ENCODE data around the gene SYNGR3.
A peak's percentile ranks its signal among the peaks of the same experiment; 100 is the strongest.
"Not testable (repeated sequence)": the region's sequence is repeated elsewhere in the genome, so short reads cannot be mapped to it uniquely, and the experiment has no call there.

SYNGR3 gene

GRCh38 chr16:1989209-1990100 lies at the start of gene SYNGR3:
SYNGR3 (plus strand) TSS chr16:1989970; CDS start chr16:1990103, 133 bp downstream.
- no peak for DNase-seq

DNA sequence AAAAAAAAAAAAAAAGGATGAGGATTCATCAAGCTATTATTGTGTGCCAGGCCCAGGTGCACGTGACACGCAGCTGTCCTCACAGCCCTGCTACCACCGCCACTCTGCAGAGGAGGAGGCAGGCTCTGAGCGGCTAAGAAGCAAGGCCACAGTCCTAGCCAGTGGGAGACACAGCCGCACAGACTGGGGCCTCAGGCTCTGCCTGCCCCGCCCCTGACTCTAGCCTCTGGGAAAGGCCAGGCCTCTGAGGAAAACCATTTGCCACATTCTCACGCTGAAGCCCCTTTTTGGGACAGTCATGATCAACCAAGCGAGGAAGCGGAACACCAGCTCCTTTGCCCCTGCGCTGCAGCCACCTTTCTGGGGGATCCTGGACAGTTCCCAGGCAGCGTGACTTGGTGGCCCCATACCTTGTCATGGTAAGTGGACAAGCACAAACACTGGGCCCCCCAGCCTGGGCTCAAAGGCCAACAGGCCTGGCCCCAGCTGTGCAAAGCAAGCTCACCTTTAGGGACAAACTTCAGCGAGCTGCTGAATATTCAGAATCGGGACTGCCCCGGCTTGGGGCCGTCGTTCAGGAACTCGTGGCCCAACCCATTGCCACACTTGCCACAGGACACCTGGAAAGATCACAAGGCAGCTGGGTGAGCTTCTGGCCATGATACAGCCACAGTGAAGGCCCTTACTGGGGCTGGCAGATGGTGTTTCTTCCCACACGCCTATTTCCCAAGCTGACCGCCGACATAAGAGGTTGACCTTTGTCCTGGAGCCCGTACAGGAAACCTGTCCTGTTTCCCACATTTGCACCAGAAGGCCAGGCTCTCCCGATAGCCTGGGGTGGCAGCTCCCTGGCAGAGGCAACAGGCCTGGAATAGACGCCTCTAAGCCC lies 49.3 kb upstream of the SYNGR3 start:
- no peak for DNase-seq

GRCh38 chr16:1941162-1942046 lies 48.4 kb upstream of the SYNGR3 start:
- no peak for DNase-seq

- DNase-seq, result no peak
Observed at GRCh38 chr16:1942047-1942809, 47.5 kb upstream of the SYNGR3 start.

DNA sequence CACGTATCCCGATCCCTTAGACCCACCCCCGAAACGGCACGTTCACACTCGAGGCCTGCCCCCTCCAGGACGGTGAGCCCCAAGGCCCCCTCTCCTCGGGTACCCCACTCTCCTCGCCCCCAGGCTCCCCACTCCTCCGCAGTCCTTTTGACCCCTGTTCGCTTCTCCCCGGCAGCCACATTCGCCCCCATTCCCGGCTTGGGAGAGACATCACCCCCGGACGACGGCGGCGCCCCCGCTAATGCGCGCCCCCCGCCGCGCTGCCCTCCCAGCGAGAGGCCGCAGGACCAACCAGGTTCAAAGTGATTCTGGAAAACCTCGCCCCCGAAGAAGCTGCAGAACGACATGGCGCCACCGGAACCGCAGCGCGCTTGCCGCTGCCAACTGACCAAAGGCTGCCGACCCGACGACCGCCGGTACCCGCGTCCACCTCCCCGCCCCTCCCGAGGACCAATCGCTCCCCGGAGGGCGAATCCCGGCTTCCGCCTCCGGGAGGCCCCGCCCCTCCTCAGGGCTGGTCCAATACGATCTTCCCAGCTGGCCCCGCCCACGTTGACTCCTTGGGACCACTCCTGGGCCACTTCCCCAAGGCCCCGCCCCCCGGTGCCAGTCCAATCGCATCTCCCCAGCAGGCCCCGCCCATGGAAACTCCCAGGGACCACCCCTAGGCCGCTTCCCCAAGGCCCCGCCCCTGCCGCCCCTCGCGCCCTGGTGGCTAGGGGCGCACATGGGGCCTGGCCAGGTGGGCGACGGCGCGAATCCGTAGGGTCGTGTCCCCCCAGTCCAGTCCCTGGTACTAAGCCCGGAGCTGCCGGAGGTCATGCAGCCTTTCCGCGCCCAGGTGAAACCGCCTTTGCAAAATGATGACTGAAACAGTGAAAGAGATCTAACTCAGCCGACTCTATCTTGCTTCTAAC lies 46.7 kb upstream of the SYNGR3 start, which contains the start of gene MSRB1:
Gene MSRB1, minus strand, starts transcription at position 390 of the 917 bp plus-strand sequence. Its CDS starts 43 bp downstream, at position 347.
- DNase-seq, result peak; percentile 99

- no peak for DNase-seq
Observed at GRCh38 chr16:1944612-1945199, 45.1 kb upstream of the SYNGR3 start.

DNA sequence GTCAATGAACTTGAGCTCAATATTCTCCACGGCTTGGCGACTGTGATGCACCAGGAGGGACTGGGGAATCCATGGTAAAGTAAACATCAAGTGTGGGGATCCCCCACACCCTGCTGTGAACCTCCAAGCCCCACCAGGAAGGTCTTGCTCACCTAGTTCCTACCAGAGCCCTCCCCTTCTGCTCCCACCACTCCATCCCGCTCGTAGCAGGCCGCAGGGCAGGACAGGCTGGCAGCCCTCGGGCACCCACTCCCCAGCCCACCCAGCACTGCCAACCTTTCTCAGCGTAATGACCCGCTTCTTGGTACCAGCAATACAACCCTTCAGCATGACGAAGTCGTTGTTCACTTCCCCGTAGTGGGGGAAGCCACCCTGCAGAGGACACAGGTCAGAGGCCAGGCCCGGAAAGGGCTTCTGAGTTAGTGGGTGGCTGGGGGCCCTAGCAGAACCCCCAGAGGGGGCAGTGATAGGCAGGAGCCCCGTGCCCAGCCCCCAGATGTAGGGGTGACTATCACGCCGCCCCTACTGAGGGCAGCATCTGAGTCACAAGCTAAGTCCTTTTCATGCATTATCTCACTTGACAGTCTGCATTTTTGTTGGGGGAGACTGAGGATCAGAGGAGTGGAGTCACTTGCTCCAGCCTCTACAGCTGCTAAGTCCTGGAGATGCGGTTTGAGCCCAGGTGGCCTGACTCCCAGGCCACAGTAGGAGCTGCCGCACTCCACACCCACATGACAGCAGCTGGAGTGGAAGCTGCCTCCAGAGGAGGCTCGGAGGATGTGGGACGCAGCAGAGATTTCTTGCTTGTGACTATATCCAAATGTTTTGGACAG lies 44.0 kb upstream of the SYNGR3 start:
- no peak for DNase-seq

DNA sequence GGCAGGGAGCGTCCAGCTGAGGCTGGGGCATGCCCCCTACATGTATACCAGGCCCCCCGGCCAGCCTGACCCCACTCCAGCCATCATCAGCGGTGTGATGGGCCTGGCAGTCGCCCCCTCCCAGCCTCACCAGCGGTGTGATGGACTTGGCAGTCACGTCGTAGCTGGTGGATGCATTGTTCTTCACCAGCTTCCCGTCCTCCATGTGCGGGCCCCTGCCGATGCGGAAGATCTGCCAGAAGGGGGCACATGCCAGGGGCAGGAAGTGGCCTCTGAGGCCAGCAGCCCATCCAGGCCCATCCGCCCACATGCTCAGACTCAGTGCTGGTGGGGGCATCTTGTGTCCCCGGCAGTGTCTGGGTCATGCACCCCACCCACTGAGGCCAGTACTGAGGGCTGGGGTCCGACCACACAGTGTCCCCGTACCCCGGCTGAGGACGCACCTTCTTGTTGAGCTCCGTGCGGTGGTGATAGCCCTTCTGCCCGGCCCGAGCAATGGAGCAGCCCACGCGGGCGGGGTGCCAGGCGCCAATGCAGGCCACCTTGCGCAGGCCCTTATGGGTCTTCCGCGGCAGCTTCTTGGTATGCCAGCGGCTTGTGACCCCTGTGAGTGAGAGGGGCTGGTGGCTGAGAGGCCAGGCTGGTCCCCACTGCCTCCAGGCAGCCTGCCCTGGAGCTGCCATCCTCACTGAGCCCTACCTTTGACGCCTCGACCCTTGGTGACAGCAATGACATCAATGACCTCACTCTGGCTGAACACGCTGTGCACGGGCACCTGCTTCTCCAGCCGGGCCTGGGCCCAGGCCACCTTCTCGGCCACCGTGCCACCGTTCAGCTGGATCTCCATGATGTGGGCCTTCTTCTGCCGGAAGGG lies 43.0 kb upstream of the SYNGR3 start:
- DNase-seq, result no peak

DNA sequence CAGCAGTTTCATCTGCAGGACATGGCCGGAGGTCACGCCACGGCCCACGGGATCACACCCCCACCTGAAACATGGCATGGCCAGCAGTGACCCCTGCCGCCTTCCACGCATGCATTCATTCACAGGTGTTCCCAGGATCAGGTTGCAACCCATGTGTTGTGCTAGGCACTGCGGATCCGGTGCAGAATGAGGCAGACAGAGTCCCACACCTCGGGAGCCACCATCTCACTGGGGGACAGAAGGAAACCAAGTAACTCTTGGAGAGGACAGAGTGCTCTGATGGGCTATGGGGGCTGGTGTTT lies 42.5 kb upstream of the SYNGR3 start:
- no peak for DNase-seq

- DNase-seq, result no peak
Observed at GRCh38 chr16:1949507-1949906, 40.3 kb upstream of the SYNGR3 start.

DNA sequence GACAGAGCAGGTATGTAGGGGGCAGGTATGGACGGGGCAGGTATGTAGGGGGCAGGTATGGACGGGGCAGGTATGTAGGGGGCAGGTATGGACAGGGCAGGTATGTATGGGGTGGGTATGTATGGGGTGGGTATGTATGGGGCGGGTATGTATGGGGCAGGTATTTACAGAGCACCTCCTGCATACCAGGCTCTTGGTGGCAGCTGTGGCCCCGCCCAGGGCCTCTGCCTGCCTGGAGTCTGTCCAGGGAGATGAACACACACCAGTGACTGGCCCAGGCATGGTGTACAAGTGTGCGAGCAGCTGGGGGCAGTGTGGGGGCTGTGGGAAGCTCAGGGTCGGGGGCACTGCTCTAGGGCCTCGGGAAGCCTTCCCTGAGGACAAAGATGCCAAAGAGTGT lies 39.7 kb upstream of the SYNGR3 start:
- DNase-seq, result no peak

GRCh38 chr16:1950559-1950958 lies 39.2 kb upstream of the SYNGR3 start:
- no peak for DNase-seq

GRCh38 chr16:1953734-1954133 lies 36.0 kb upstream of the SYNGR3 start:
- no peak for DNase-seq

DNA sequence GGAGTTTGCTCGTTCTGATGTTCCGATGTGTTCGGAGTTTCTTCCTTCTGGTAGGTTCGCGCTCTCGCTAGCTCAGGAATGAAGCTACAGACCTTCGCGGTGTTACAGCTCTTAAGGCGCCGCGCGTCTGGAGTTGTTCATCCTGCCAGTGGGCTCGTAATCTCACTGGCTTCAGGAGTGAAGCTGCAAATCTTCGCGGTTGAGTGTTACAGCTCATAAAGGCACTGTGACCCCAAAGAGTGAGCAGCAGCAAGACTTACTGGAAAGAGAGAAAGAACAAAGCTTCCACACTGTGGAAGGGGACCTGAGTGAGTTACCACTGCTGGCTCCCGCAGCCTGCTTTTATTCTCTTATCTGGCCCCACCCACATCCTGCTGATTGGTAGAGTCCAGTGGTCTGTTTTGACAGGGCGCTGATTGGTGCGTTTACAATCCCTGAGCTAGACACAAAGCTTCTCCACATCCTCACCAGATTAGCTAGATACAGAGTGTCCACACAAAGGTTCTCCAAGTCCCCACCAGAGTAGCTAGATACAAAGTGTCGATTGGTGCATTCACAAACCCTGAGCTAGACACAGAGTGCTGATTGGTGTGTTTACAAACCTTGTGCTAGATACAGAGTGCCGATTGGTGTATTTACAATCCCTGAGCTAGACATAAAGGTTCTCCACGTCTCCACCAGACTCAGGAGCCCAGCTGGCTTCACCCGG lies 32.2 kb upstream of the SYNGR3 start:
- DNase-seq, result not testable (repeated sequence)

- DNase-seq, result not testable (repeated sequence)
Observed at GRCh38 chr16:1958143-1958491, 31.7 kb upstream of the SYNGR3 start.

- DNase-seq, result no peak
Observed at GRCh38 chr16:1958715-1959268, 31.0 kb upstream of the SYNGR3 start.

DNA sequence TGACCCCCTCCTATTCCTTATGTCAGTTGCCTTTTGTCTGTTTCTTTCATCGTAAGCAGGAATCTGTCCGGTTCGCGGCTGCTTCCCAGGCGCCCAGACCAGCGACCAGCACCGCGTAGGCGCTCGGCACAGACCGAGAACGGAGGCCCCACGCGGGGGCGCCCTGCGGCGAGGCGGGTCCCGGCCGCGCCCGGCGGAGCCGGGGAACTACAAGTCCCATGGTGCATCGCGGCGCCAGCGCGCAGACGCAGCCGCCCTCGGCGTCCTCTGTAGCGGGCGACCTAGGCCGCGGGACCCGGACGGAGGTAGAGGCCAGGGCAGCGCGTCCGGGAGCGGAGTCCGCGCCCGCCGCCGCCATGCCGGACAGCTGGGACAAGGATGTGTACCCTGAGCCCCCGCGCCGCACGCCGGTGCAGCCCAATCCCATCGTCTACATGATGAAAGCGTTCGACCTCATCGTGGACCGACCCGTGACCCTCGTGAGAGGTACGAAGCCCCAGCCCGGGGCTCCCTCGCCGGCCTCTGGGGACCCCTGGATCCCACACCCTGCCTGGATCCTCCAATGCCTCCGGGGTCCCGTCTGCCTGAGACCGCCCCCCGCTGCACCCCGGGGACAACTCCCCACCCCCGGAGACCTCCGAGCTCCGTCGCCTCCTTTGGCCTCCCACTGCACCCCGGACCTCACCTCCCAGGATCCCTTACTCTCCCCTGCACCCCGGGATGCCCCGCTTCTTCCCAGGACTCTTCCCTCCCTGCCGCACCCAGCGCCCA lies 30.3 kb upstream of the SYNGR3 start, which contains the start of gene NDUFB10:
Gene NDUFB10, plus strand, starts transcription at position 270 of the 771 bp plus-strand sequence. Its CDS starts 87 bp downstream, at position 357.
- DNase-seq, result peak; percentile 94

Data from stimulated activated CD4-positive, alpha-beta T cell treated with anti-CD3 and anti-CD28 coated beads, Interleukin-12 subunit alpha, Interleukin-12 subunit beta, amount 100 ng/mL, for 4 hours (primary cell).